MV-4-11 (cell line): Measurements from ENCODE around the gene NFATC3.
A peak's percentile ranks its signal among the peaks of the same experiment; 100 is the strongest.

Experiments
- DNase-seq: peaks from one replicate; lab custom pipeline; 2025; lab: John Stamatoyannopoulos, UW

NFATC3 gene

DNA sequence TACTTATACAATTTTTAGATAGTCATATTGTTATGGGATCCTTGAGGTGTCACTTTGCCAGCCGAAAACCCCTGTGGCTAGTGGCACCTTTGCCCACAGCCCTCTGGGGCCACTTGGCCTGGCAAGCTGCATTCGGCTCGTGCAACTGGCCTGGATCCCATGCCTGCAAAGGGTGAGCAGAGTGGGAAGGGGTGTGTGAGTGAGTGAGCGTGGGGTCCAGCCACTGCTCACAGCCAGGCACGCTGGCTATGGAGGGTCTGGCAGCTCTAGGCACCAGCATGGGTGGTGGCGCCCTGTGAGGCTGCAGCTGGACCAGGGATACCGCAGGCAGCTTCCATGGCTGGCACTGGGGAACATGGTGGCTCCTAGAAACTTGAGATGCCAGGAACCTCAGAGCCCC lies 101.7 kb downstream of the NFATC3 start:
- DNase-seq: no peak

GRCh38 chr16:68187505-68187904 lies 102.3 kb downstream of the NFATC3 start:
- no peak for DNase-seq

DNA sequence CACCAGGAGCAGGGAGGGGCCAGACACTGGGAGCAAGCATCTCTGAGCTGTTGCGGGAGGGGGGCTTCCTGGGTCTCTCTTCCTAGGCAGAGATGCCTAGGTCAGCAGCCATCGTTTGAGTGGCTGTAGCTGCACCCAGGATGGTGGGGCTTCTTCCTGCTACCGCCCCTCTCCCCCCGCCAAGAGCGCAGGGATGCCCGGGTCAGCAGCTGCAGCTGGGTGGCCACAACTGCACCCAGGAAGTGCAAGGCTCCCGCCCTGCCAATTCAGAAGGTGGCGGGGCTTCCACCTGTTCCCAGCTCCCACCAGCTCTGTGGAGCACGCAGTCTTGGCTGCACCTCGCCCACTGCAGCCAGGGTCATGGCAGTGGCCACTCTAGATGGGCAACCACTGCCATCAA lies 103.0 kb downstream of the NFATC3 start:
- DNase-seq: no peak

DNA sequence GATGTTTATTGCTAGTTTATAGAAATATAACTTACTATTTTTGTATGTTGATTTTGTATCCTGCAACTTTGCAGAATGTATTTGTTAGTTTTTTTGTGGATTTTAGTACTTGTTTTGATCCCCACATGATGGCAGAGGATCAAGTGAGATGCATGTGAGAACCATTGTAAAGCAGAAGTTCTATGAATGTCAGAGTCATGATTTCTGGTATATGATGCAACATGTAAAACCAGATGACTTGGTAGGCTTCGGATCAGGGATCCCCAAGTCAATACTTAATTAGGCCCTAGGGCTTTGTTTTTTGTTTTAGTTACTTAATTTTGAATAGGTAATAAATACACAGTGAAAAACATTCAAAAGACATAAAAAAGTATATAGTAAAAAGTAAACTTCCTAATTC lies 104.9 kb downstream of the NFATC3 start:
- DNase-seq: peak; percentile 71

GRCh38 chr16:68190736-68191510 lies 105.8 kb downstream of the NFATC3 start:
- DNase-seq: no peak

DNA sequence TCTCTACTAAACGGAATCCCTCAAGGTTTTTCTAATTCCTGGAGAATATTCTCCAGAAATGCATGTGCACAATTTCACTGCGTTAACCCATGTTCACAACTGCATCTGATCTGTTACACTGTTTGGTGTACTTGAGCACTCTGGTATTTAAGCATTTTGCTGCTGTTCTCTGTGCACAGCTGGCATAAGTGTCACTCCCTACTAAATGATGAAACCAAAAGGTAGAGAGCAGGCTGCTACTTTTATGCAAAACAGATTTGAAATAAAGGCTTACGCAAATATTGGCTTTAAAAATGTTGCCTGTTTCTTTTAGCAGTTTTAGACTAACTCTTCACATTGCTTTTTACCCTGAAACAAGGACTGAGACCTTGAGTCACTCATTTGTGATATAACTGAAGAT lies 109.1 kb downstream of the NFATC3 start:
- no peak for DNase-seq

DNA sequence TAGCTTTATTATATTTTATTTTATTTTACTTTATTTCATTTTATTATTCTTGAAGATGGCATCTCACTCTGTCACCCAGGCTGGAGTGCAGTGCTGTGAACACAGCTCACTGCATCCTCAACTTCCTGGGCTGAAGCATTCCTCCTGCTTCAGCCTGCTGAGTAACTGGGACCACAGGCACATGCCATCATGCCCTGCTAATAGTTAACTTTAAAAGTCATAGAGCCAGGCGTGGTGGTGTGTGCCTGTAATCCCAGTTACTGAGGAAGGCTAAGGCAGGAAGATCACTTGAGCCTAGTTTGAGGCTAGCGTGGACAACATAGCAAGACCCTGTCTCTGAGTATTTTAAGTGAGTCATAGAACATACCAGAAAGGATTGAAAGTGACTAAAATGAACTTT lies 112.1 kb downstream of the NFATC3 start:
- DNase-seq: no peak

GRCh38 chr16:68200088-68200783 lies 115.1 kb downstream of the NFATC3 start:
- no peak for DNase-seq

DNA sequence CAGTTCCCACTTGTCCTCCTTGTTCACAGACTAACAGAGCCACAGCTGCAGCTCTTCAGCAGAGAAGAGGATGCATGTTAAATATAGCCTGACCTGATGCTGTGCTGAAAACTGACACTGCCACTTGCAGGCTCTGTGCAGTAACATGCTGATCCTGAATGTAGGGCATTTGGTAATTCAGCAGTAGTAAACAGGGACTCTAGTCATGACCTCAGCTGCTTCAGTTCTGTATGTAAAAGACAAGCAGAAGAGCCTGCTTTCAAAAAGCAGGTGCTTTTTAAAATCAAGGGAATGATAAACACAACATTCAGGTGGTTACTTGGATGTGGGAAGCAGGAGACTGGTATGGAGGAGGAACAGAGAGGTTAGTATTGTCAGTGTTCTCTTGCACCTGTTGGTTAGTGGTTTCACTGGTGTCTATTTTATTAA lies 116.9 kb downstream of the NFATC3 start:
- no peak for DNase-seq

- DNase-seq: no peak
These were observed 121.1 kb downstream of the NFATC3 start for GRCh38 chr16:68206245-68206644.

DNA sequence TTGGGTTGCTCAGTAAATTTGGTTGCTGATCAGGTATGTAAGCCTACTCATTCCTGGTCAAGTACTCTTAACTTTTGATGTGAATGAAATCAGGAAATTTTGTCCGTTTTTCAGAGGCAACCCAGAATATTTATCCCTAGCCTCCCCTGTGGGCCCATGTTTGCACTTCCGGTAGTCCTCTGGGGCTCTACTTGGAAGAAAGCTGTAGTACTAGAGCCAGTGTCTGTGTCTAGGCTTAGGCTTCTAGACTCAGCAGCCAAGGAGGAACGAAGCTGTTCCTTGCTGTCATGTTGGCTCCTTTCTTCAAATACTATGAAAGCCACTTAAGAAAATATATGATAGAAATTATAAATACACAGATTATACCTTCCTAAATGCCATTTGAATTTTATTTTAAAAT lies 129.6 kb downstream of the NFATC3 start:
- no peak for DNase-seq

GRCh38 chr16:68215302-68215701 lies 130.1 kb downstream of the NFATC3 start:
- no peak for DNase-seq

- no peak for DNase-seq
These were observed 131.1 kb downstream of the NFATC3 start for GRCh38 chr16:68216240-68216639.

- peak; percentile 11 for DNase-seq
These were observed 132.3 kb downstream of the NFATC3 start for GRCh38 chr16:68217506-68217905.

DNA sequence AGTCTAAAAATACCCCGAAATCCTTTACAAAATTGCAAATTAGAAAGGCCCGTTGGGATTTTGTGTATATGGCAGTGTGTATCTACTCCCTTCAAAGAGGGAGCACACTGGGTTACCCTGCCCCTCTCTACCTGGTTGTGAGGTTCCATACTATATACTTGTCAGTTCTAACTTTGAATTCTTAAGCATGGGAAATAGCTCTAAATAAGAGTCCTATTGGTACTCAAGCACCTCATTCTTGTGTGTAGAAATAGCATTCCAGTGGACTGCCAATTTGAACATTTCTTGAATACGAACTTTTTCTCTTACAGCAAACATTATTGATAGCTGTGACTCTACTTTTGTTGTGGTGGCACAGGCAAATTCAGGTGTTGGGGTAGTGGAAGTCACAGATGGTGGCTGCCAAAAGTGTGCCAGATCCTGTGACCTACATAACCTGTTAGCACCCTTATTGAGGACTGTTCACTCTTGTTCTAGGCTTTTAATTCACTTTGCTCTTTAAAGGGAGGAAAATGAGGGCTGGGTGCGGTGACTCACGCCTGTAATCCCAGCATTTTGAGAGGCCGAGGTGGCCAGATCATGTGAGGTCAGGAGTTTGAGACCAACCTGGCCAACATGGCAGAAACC lies 134.7 kb downstream of the NFATC3 start:
- DNase-seq: no peak

DNA sequence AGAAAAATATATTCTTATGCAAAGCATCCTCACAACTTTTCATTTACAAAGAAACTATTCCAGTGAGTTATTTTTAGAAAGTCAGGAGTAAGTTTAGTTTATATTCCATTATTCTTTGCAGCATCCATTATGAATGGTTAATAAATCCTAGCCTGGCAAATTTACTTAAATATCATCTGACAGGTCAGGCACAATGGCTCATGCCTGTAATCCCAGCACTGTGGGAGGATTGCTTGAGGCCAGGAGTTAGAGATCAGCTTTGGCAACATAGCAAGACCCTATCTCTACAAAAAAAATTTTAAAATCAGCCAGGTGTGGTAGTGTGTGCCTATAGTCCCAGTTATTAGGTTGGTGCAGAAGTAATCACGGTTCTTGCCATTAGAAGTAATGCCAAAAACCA lies 137.9 kb downstream of the NFATC3 start:
- DNase-seq: no peak

DNA sequence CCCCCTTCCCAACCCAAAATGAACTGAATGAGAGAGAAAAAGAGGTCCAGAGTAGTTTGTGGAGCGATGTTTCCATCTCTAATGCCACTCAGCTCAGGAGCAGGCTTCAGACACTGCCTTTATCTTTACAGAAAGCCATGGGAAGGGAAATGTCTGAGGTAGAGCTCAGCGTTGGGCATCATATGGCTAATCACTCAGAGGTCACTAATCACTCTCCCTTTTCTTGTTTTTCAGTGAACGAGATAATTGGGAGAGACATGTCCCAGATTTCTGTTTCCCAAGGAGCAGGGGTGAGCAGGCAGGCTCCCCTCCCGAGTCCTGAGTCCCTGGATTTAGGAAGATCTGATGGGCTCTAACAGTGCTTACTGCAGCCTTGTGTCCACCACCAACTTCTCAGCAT lies 140.9 kb downstream of the NFATC3 start:
- no peak for DNase-seq

- peak; percentile 17 for DNase-seq
These were observed 142.1 kb downstream of the NFATC3 start for GRCh38 chr16:68227183-68227793.

DNA sequence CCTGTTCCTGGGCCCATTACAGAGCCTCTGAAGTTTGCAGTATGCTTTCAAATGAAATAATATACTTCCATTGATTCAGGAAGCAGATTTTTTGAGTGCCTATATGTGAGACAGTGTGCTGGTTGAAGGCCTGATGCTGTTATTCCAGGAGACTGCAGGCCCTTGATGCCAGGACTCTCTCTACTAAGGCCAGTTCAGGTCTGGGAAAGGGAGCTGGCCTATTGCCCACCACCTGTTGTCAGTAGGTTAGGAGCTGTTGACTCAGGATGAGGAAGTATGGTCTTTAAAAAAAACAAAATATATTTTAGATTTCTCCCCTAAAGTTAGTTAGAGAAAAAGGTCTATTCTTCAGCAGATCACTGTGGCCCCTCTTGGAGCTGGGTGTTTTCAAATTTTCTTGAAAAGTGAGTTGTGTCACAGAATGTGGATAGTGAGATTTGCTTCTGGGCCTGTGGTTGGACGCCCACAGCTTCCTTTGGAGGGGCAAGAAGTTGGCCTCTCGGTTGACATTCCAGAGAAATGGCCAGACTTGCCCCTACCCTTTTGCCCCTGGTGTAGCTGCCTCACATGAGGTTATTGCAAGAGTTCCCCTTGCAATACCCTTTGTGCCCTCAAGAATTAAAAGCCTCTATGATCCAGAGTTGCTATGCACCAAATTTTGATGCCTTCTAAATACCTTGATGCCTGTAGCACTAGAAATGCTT lies 142.8 kb downstream of the NFATC3 start:
- DNase-seq: no peak

DNA sequence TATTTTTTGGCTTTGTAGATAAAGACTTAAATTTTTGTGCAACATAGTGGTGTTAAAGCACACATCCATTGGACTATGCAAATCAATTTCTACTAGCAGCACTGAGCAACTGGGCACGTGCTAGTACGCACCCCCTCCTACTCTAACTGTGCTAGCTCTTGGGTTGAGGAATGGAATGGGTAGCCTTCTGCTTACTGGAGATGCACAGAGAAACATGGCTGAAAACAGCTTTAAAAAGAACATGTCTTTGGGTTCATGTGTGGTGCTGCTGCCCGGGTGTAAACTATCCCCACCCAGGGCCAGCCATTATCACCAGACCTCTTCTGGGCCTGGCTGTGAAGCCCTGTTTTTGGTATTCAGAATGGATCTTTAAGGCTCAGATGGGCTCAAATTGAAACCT lies 143.5 kb downstream of the NFATC3 start:
- no peak for DNase-seq

GRCh38 chr16:68229431-68230175 lies 144.4 kb downstream of the NFATC3 start:
- peak; percentile 45 for DNase-seq
